NCI-H510A treated with DMSO at 0.1 percent for 48 hours (cell line): ENCODE results near the gene PDGFA.

Experiments used
- DNase-seq: peaks from one replicate; lab custom pipeline; 2025; lab: John Stamatoyannopoulos, UW

The PDGFA gene

GRCh38 chr7:503575-504111, 16.0 kb downstream of the PDGFA start:
- DNase-seq: no peak

GRCh38 chr7:502296-502695, 17.4 kb downstream of the PDGFA start:
- no peak for DNase-seq

DNA sequence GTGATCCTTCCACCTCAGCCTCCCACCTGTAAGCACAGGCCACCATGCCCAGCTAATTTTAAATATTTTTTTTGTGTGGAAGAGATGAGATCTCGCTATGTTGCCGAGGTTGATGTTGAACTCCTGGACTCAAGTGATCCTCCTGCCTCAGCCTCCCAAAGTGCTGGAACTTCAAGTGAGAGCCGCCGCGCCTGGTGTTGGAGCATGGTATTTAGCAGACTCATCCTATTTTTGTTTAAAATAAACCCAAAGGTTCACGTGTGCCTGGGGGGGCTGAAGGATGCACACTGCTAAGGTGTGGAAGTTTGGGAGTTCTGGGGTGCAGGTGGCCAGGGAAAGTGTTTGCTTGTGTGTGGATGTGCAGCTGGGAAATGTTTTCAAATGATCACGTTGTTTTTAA, 18.1 kb downstream of the PDGFA start:
- DNase-seq: no peak

DNA sequence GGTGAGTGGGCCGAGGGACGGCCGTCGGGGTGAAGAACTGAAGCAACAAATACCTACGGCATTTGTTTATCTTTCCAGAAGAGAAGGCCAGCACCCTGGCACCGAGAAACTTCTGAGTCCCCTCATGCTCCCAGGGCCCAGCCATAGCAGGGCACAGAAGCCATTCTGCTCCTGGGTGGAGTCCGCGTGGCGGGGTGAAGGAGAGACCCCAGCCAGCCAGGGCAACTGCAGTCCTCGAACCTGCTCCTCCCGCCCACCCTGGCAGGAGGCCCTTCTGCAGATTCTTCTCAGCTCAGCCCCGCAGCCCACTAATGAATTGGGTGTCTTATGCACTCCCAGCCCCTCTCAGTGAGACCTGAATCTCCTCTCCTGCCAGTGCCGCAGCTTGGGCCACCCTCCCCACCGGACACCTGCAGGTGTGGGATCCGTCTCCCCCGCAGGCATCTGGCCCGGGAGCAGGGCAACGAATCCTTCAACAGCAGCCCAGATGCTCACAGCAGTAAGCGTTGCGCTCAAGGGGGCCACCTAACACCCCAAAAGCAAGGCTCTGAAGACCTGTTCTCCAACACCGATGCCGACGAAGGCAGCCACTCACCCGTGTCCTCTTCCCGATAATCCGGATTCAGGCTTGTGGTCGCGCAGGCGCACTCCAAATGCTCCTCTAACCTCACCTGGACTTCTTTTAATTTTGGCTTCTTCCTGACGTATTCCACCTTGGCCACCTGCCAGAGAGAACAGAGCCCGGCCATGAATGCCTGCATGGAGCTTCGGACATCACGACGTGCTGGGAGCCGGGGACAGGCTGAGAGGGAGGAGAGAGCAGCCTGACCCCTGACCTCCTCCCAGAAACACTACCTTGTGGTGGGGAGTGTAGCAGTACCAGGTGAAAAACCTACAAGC, 18.9 kb downstream of the PDGFA start:
- no peak for DNase-seq

GRCh38 chr7:499853-500485, 19.7 kb downstream of the PDGFA start:
- no peak for DNase-seq

GRCh38 chr7:498678-499641, 20.7 kb downstream of the PDGFA start:
- no peak for DNase-seq

GRCh38 chr7:497946-498655, 21.5 kb downstream of the PDGFA start:
- DNase-seq: no peak

DNA sequence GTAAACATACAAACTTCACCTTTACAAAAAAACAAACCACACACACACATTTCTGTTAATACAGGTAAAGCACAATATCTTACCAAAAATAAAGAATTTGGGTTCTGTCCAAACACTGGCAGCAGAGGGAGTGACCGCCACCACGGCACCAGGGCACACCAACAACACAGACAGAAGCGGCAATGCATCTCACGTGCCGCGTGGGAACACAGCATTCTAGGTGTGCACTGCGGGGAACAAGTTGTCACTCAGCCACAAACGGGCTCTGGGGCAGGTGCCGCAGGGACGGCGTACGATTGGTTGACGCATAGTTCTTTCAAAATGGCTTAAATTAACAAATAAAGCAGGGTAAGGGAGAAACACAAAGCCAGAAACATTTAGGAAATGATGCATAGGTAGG, 22.3 kb downstream of the PDGFA start:
- DNase-seq: no peak

DNA sequence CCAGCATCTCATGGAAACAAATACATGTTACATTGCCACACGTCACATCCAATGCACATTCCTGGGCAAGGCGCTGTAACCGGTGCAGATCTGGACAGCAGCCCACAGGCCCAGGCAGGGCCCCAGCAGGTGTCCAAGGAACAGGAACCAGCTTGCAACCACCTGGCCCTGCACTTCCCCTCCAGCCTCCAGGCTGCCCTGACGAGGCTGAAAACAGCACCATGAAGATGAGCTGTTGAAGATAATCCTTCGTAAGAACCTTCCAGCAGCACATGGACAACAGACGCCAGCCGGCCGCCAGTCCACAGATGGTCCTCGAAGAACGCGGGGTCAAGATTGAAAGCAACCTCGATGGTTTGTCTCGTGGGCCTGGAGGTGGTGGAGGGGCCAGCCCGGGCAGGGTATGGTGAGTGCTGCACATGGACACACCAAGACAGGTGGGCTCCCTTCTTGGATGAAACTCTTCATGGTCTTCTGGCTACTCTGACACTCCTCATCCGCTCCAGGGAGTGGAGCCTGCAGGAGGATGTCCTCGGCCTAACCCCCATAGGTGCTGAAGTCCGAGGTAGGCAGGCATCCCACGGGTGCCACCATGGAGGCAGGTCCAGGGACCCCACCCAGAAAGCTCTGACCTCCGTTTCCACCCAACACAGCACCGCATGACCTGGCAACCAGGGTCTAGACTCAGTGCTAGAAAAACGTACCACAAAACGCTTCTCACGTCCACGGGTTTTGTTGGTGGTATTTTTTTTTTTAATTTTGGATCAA, 22.9 kb downstream of the PDGFA start:
- DNase-seq: no peak

DNA sequence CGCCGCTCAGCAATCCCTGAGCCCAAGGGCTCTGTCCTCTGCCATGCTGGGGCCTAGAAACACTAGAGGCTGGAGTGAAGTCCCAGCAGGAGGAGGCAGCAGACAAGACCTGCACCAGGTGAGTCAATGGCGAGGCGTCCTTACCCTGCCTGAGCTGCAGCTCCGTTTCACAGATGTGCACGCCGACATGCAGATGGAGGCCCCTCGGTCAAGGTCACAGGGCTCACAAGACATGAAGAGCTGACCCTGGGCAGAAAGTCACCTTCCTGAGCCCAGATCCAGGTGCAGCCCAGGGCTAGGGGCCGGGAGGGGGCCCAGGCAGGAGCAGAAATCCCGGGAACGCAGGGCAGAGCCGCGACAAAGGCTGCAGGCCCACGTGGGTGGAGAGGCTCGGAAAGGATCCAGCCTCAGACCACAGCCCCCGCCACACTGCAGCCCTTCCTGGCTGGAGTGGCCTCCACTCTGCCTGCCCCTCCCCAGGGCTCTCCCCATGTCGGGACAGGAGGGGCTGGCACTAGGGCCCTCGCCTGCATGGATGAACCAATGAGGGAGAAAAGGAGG, 23.8 kb downstream of the PDGFA start:
- DNase-seq: no peak

DNA sequence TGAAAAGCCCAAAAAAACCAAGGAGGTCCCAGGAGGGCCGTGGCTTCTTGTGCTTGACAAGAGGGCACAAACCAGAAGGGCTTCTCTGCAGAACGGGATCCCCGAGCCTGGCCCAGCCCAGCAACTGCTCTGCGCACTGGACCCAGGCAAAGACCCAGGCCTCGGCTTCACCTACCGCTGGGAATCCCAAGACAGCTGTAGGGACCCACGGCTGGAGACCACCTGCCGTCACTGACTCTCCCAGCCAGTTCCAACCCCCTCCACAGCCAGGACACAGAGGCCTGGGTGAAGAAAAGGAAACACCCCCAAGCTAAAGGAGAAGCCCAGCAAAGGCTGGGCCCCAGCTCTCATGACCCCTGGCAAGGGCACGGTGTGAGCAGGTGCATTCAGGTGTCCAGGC, 24.3 kb downstream of the PDGFA start:
- DNase-seq: no peak

- DNase-seq: no peak
These were observed 24.7 kb downstream of the PDGFA start for GRCh38 chr7:494906-495305.

DNA sequence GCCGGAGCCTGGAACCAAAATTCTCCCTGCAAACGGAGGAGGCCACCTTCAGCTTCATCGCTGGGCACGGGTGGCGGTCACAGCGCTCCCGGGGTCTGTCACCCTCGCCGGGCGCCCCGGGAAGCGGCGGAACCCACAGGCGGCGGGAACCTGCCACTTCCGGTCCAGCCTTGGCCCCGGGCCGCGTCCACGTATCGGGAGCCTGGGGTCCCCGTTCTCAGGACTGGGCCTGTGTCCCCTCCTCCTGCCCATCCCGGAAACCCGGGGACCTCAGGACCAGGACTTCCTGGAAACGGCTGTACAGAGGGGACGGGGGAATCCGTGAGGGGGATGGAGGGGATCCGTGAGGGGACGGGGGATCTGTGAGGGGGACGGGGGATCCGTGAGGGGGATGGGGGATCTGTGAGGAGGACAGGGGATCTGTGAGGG, 25.4 kb downstream of the PDGFA start:
- DNase-seq: no peak

GRCh38 chr7:493661-494251, 25.9 kb downstream of the PDGFA start:
- DNase-seq: no peak

DNA sequence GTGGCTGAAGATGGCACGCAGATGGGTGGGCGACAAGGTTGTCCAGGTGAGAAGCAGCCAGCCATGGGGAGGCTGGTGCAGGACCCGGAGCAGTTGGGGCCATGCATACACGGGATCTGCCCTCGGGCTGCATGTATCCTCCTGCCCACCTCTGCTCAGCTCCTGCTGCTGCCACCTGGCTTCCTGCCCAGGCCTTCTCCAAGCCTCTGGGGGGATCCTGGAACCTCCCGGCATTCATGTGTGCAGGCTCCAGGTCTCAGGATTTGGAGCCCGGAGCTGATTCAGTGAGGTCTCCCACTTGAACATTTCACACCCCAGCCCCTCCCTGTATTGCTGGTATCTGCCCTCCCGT, 27.0 kb downstream of the PDGFA start:
- no peak for DNase-seq

- no peak for DNase-seq
These were observed 27.5 kb downstream of the PDGFA start for GRCh38 chr7:491958-492713.

GRCh38 chr7:491292-491957, 28.2 kb downstream of the PDGFA start:
- DNase-seq: no peak

GRCh38 chr7:490461-491291, 29.0 kb downstream of the PDGFA start:
- DNase-seq: no peak
